B cell (primary cell): ENCODE data around the gene TMEM214. TPM values are rescaled to one million over a fixed set of nuclear protein-coding genes. Genes with fewer than 3 reads are reported as not detected.

Source experiments
- ATAC-seq: fragments of 200-7000 bp; cut with Tn5 transposase; one replicate; pipeline ENCODE4 v1.10.0; 2021; ENCODE audit warnings: low read depth, mild to moderate bottlenecking, moderate number of reproducible peaks, moderate library complexity
- CTCF ChIA-PET: fragments of 350-600 bp; sonication (Branson Sonifier 250); formaldehyde crosslinking; loops from one replicate; lab custom pipeline; 2021; ENCODE audit warnings: antibody characterized with exemption, inconsistent platforms; lab: Charles Lee
- POLR2A ChIA-PET: fragments of 350-600 bp; sonication (Branson Sonifier 250); formaldehyde crosslinking; loops from one replicate; lab custom pipeline; 2021; ENCODE audit warnings: antibody characterized with exemption; lab: Charles Lee
- DNase-seq: peaks from one replicate; pipeline ENCODE4 v3.0.0; 2013
- H2AFZ ChIP-seq: 2 replicates; pipeline ENCODE4 v1.6.1; 2012; ENCODE audit warnings: mild to moderate bottlenecking, low read depth, low read length; ENCODE audit not compliant: insufficient read depth, poor library complexity, severe bottlenecking
- H3K27ac ChIP-seq, 2 donors: 1 replicate in 1 of 2; 2 replicates in 1 of 2; pipeline ENCODE4 v1.5.1; 2012 to 2013; ENCODE audit warnings: low read length in 2 of 2, mild to moderate bottlenecking in 2 of 2, moderate library complexity in 1 of 2
- H3K27me3 ChIP-seq, 4 experiments: fragments of 200-600 bp in 1 of 4; sonication (generic) in 1 of 4; replicated peaks in 1 of 4; 1 replicate in 2 of 4; 2 replicates in 2 of 4; pipeline versions ENCODE4 v1.6.1 to v1.7.0; 2013 to 2016; ENCODE audit warnings: low read length in 3 of 4, mild to moderate bottlenecking in 2 of 4, mixed read lengths in 1 of 4, moderate library complexity in 1 of 4; ENCODE audit not compliant: insufficient read depth in 4 of 4, control insufficient read depth in 3 of 4; ENCODE audit errors: control extremely low read depth in 1 of 4
- H3K36me3 ChIP-seq, 2 experiments: replicated peaks in 1 of 2; 1 replicate in 1 of 2; 2 replicates in 1 of 2; pipeline versions ENCODE4 v1.6.1 to v1.7.1; 2013; ENCODE audit warnings: low read length in 1 of 2; ENCODE audit not compliant: insufficient read depth in 2 of 2, control insufficient read depth in 1 of 2; ENCODE audit errors: control extremely low read depth in 1 of 2, extremely low read depth in 1 of 2
- H3K4me1 ChIP-seq, 2 donors: fragments of 200-600 bp in 1 of 2; sonication (generic) in 1 of 2; 1 replicate in 1 of 2; 2 replicates in 1 of 2; pipeline versions ENCODE4 v1.5.1 to v1.6.1; 2013 to 2017; ENCODE audit warnings: low read length in 2 of 2; ENCODE audit not compliant: control insufficient read depth in 2 of 2, insufficient read depth in 2 of 2
- H3K4me2 ChIP-seq: replicated peaks from 2 replicates; pipeline ENCODE3; 2012; ENCODE audit warnings: mild to moderate bottlenecking, low read depth, low read length; ENCODE audit not compliant: poor library complexity, severe bottlenecking
- H3K4me3 ChIP-seq, 5 experiments: fragments of 200-600 bp in 1 of 5; sonication (generic) in 1 of 5; 1 replicate in 3 of 5; 2 replicates in 2 of 5; pipeline versions ENCODE4 v1.5.1 to v1.7.0; 2011 to 2016; ENCODE audit warnings: low read length in 4 of 5, mild to moderate bottlenecking in 4 of 5, low read depth in 2 of 5, control low read depth in 1 of 5, moderate library complexity in 1 of 5; ENCODE audit not compliant: insufficient read depth in 1 of 5; ENCODE audit errors: control extremely low read depth in 1 of 5, extremely low read depth in 1 of 5
- H3K79me2 ChIP-seq: fragments of 200-600 bp; sonication (generic); one replicate; pipeline ENCODE4 v1.6.0; 2016; ENCODE audit warnings: low read length; ENCODE audit not compliant: control insufficient read depth, insufficient read depth
- H3K9ac ChIP-seq: fragments of 200-600 bp; sonication (generic); 2 replicates; pipeline ENCODE4 v1.6.1; 2017; ENCODE audit warnings: mild to moderate bottlenecking, low read length, moderate library complexity
- H3K9me3 ChIP-seq, 3 donors: one replicate each; pipeline versions ENCODE4 v1.6.1 to v1.7.1; 2013; ENCODE audit warnings: low read length in 2 of 3; ENCODE audit not compliant: control insufficient read depth in 2 of 3, insufficient read depth in 1 of 3; ENCODE audit errors: control extremely low read depth in 1 of 3
- H4K20me1 ChIP-seq: 2 replicates; pipeline ENCODE4 v1.6.0; 2012; ENCODE audit warnings: mild to moderate bottlenecking, low read length; ENCODE audit not compliant: insufficient read depth, control insufficient read depth, poor library complexity, severe bottlenecking
- H3K27ac Mint-ChIP-seq: one replicate; pipeline ENCODE4 v1.8.0; 2021; ENCODE audit warnings: mixed read lengths
- H3K27me3 Mint-ChIP-seq: one replicate; pipeline ENCODE4 v1.8.0; 2021; ENCODE audit warnings: mixed read lengths
- H3K4me1 Mint-ChIP-seq: one replicate; pipeline ENCODE4 v1.8.0; 2021; ENCODE audit warnings: mixed read lengths
- H3K4me3 Mint-ChIP-seq: one replicate; pipeline ENCODE4 v1.8.0; 2021; ENCODE audit warnings: mixed read lengths
- H3K9me3 Mint-ChIP-seq: one replicate; pipeline ENCODE4 v1.8.0; 2022; ENCODE audit warnings: mixed read lengths; ENCODE audit not compliant: insufficient read depth
- EZH2 ChIP-seq: IDR thresholded peaks from 2 replicates; pipeline ENCODE4 v1.6.1; 2012; ENCODE audit warnings: borderline replicate concordance, low read depth, mild to moderate bottlenecking, moderate library complexity, low read length; ENCODE audit not compliant: insufficient read depth, poor library complexity, severe bottlenecking
- WGBS: methylation state at CpG from one replicate; pipeline ENCODE4 v1.1.5; 2013; ENCODE audit warnings: missing lambda C conversion rate; ENCODE audit not compliant: insufficient coverage; 5-methylcytosine and 5-hydroxymethylcytosine counted together
- intact Hi-C: fragments of 100-400 bp; cut with micrococcal nuclease; formaldehyde crosslinking; loops from one replicate; pipeline ENCODE4 v1.10.0; 2022
- polyA plus RNA-seq: library from polyadenylated mRNA; depleted of rRNA; stranded (reverse); fragments of >200 nt; gene quantifications from 2 replicates; pipeline ENCODE4 v1.2.3, GENCODE V29; 2012
- total RNA-seq, 2 donors: library from RNA; stranded (reverse); fragments of 120-200 nt in 1 of 2; gene quantifications; 1 replicate in 1 of 2; 2 replicates in 1 of 2; pipeline versions ENCODE4 v1.2.3 to v1.2.4, GENCODE V29; 2013 to 2022
- TF ChIP-seq, protein P1 (sequence below): fragments of 200-600 bp; IDR thresholded peaks from one replicate; pipeline ENCODE4 v1.8.0; 2022; ENCODE audit warnings: antibody characterized with exemption, mild to moderate bottlenecking

Gene TMEM214
- total and polyA plus RNA-seq, 2 donors (not counting 1 experiment from before 2014, with no cell fraction given), result 80.1 to 91.1 TPM

DNA sequence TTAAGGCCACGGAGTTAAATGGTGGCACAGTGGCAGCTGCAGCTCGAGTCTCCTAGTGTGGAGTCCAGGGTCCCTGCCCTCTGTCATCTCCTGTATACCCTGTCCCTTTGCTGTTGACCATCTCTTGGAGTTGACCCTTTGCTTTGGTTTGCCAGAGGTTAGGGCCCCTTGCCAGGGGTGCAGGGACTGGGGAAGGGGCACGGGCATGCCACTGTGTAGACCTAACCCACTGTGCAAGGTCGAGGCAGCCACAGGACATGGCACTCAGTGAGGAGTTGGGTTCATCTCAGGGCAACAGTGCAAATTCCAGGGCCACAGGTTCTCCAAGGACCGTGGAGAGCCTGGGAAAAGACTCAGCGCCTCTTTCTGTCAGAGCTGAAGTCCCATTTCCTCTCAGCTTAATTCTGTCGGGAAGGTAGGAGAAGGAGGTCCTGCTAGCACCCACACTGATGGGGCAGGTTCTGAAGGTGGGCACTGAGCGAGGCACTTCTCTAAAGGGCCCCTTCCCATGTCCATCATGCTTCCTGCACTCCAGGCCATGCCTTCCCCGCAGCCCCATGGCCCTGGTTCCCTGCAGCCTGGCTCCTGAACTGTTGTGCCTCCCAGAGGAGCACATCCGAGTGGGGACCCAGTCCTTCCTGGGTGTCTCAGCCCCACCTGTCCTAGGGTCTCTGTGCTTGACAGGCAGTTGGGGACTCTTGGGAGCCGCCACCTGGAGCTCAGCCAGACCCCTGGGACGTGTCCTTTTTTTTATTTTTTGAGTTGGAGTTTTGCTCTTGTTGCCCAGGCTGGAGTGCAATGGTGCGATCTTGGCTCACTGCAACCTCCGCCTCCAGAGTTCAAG lies 56.6 kb downstream of the TMEM214 start:
- 96% methylated on average over 14 of the region's 14 CpGs for WGBS
- no peaks in the 10 kb centered on the region for H4K20me1 ChIP-seq
- peaks cover 4% of the 10 kb centered on the region for H3K79me2 ChIP-seq
- Mint-ChIP-seq H3K4me1 (peaks cover 18% of the 10 kb centered on the region), H3K27me3 (no peaks in the 10 kb centered on the region), H3K4me3 (no peak overlapping the region), H3K9me3 (no peaks in the 10 kb centered on the region), H3K27ac (no peak overlapping the region)
- H3K4me3 ChIP-seq, result no peak overlapping the region
- no peak for DNase-seq
- H2AFZ ChIP-seq, result no peak overlapping the region
- H3K9ac ChIP-seq, result no peak overlapping the region
- no peaks in the 10 kb centered on the region for H3K36me3 ChIP-seq
- no peak for TF ChIP-seq EZH2
- TF ChIP-seq, protein P1, sequence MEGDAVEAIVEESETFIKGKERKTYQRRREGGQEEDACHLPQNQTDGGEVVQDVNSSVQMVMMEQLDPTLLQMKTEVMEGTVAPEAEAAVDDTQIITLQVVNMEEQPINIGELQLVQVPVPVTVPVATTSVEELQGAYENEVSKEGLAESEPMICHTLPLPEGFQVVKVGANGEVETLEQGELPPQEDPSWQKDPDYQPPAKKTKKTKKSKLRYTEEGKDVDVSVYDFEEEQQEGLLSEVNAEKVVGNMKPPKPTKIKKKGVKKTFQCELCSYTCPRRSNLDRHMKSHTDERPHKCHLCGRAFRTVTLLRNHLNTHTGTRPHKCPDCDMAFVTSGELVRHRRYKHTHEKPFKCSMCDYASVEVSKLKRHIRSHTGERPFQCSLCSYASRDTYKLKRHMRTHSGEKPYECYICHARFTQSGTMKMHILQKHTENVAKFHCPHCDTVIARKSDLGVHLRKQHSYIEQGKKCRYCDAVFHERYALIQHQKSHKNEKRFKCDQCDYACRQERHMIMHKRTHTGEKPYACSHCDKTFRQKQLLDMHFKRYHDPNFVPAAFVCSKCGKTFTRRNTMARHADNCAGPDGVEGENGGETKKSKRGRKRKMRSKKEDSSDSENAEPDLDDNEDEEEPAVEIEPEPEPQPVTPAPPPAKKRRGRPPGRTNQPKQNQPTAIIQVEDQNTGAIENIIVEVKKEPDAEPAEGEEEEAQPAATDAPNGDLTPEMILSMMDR, result no peak
- intact Hi-C loops, result loop anchor here (5.0 to 10.0 kb wide), 4 partner anchors 127 to 1785 kb away; partner anchors contain the start of genes ASXL2, CENPA and TRMT61B
- POLR2A ChIA-PET, result interaction anchor here (0.6 kb wide), 1 partner anchor 44 kb away, joined by 4 read pairs; no protein-coding TSS in a partner anchor
- no peak overlapping the region for H3K4me2 ChIP-seq
- no peak overlapping the region for H3K27ac ChIP-seq
- no peaks in the 10 kb centered on the region for H3K9me3 ChIP-seq
- CTCF ChIA-PET, result interaction anchor here (0.7 kb wide), 1 partner anchor 374 kb away, joined by 3 read pairs; no protein-coding TSS in a partner anchor
- H3K4me1 ChIP-seq, result peaks cover 13 to 20% of the 10 kb centered on the region in 2 donors
- no peak for ATAC-seq
- no peaks in the 10 kb centered on the region for H3K27me3 ChIP-seq

Other genes with a start within 250 kb of the TMEM214 start
- not detected in 2 replicates for gene CENPA, start 246.9 kb upstream of the TMEM214 start, total RNA-seq
- gene CENPA, start 246.9 kb upstream of the TMEM214 start, polyA plus RNA-seq, result 0.10 and 0.59 TPM in 2 replicates
- not detected in 2 replicates for gene DPYSL5, start 184.8 kb upstream of the TMEM214 start, total RNA-seq
- not detected in 2 replicates for gene DPYSL5, start 184.8 kb upstream of the TMEM214 start, polyA plus RNA-seq
- 5.4 and 7.1 TPM in 2 replicates for gene MAPRE3, start 62.3 kb upstream of the TMEM214 start, total RNA-seq
- 6.7 and 9.8 TPM in 2 replicates for gene MAPRE3, start 62.3 kb upstream of the TMEM214 start, polyA plus RNA-seq
- gene AGBL5, start 18.7 kb downstream of the TMEM214 start, total RNA-seq, result 17.5 and 18.7 TPM in 2 replicates
- gene AGBL5, start 18.7 kb downstream of the TMEM214 start, polyA plus RNA-seq, result 9.4 and 10.0 TPM in 2 replicates
- 195 and 199 TPM in 2 replicates for gene OST4, start 38.7 kb downstream of the TMEM214 start, total RNA-seq
- 186 and 257 TPM in 2 replicates for gene OST4, start 38.7 kb downstream of the TMEM214 start, polyA plus RNA-seq
- 0.39 and 0.52 TPM in 2 replicates for gene EMILIN1, start 45.6 kb downstream of the TMEM214 start, total RNA-seq
- 0.24 and 0.27 TPM in 2 replicates for gene EMILIN1, start 45.6 kb downstream of the TMEM214 start, polyA plus RNA-seq
- gene KHK, start 53.8 kb downstream of the TMEM214 start, total RNA-seq, result 4.0 and 5.5 TPM in 2 replicates
- 3.3 and 3.8 TPM in 2 replicates for gene KHK, start 53.8 kb downstream of the TMEM214 start, polyA plus RNA-seq
- not detected in 2 replicates for gene CGREF1, start 86.2 kb downstream of the TMEM214 start, total RNA-seq
- not detected in 2 replicates for gene CGREF1, start 86.2 kb downstream of the TMEM214 start, polyA plus RNA-seq
- 0.73 and 1.5 TPM in 2 replicates for gene ABHD1, start 90.8 kb downstream of the TMEM214 start, total RNA-seq
- 0.92 and 2.7 TPM in 2 replicates for gene ABHD1, start 90.8 kb downstream of the TMEM214 start, polyA plus RNA-seq
- 44.6 and 46.0 TPM in 2 replicates for gene PREB, start 101.7 kb downstream of the TMEM214 start, total RNA-seq
- gene PREB, start 101.7 kb downstream of the TMEM214 start, polyA plus RNA-seq, result 63.9 and 88.9 TPM in 2 replicates
- not detected in 2 replicates for gene PRR30, start 106.4 kb downstream of the TMEM214 start, total RNA-seq
- not detected in 2 replicates for gene PRR30, start 106.4 kb downstream of the TMEM214 start, polyA plus RNA-seq
- gene TCF23, start 116.0 kb downstream of the TMEM214 start, total RNA-seq, result 0.10 TPM in 1 of 2 replicates, not detected in the other
- gene TCF23, start 116.0 kb downstream of the TMEM214 start, polyA plus RNA-seq, result not detected in 2 replicates
- 88.8 and 89.9 TPM in 2 replicates for gene ATRAID, start 179.1 kb downstream of the TMEM214 start, total RNA-seq
- 106 and 117 TPM in 2 replicates for gene ATRAID, start 179.1 kb downstream of the TMEM214 start, polyA plus RNA-seq
- gene SLC5A6, start 179.3 kb downstream of the TMEM214 start, total RNA-seq, result 46.1 and 50.8 TPM in 2 replicates
- gene SLC5A6, start 179.3 kb downstream of the TMEM214 start, polyA plus RNA-seq, result 52.6 and 82.3 TPM in 2 replicates
- 35.6 and 36.0 TPM in 2 replicates for gene CAD, start 184.4 kb downstream of the TMEM214 start, total RNA-seq
- 29.0 and 48.5 TPM in 2 replicates for gene CAD, start 184.4 kb downstream of the TMEM214 start, polyA plus RNA-seq
- gene SLC30A3, start 230.1 kb downstream of the TMEM214 start, total RNA-seq, result not detected in 2 replicates
- gene SLC30A3, start 230.1 kb downstream of the TMEM214 start, polyA plus RNA-seq, result 0.07 and 0.09 TPM in 2 replicates
- 0.39 TPM in 1 of 2 replicates, not detected in the other for gene DNAJC5G, start 242.5 kb downstream of the TMEM214 start, total RNA-seq
- gene DNAJC5G, start 242.5 kb downstream of the TMEM214 start, polyA plus RNA-seq, result not detected in 2 replicates
- not detected in 2 replicates for gene TRIM54, start 249.5 kb downstream of the TMEM214 start, total RNA-seq
- gene TRIM54, start 249.5 kb downstream of the TMEM214 start, polyA plus RNA-seq, result not detected in 2 replicates